ENCODE measurements around the gene DIP2C.
"Not testable (repeated sequence)": the region's sequence is repeated elsewhere in the genome, so short reads cannot be mapped to it uniquely, and the experiment has no call there.

DIP2C gene

DNA sequence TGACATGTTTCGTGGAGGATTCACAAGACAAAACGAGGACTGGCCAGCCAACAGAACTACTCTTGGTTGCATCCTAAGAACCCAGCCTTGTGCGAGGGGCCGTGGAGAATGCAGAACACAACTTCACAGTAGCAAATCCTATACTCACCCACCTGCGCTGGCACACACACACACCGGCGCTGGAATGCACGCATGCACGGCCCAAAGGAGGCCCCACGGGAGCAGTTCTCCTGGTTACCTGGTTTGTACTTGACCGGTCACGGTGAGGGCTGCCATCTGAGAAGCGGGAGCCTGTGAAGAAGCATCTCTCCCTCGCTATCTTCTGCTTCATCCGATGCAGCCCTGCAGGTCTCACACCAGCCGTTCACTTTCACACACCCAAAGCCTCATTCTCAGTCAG lies 416.4 kb downstream of the DIP2C start:
- TF ChIP-seq, protein P1, sequence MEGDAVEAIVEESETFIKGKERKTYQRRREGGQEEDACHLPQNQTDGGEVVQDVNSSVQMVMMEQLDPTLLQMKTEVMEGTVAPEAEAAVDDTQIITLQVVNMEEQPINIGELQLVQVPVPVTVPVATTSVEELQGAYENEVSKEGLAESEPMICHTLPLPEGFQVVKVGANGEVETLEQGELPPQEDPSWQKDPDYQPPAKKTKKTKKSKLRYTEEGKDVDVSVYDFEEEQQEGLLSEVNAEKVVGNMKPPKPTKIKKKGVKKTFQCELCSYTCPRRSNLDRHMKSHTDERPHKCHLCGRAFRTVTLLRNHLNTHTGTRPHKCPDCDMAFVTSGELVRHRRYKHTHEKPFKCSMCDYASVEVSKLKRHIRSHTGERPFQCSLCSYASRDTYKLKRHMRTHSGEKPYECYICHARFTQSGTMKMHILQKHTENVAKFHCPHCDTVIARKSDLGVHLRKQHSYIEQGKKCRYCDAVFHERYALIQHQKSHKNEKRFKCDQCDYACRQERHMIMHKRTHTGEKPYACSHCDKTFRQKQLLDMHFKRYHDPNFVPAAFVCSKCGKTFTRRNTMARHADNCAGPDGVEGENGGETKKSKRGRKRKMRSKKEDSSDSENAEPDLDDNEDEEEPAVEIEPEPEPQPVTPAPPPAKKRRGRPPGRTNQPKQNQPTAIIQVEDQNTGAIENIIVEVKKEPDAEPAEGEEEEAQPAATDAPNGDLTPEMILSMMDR (IDR thresholded peaks at IDR 0.05; ENCODE audit: control insufficient read depth, extremely low read depth, insufficient read depth) = no peak
- H3K4me3 ChIP-seq (ENCODE audit: low read depth, low read length) = no peak overlapping the region
- no peak for DNase-seq (ENCODE audit: low read depth)

DNA sequence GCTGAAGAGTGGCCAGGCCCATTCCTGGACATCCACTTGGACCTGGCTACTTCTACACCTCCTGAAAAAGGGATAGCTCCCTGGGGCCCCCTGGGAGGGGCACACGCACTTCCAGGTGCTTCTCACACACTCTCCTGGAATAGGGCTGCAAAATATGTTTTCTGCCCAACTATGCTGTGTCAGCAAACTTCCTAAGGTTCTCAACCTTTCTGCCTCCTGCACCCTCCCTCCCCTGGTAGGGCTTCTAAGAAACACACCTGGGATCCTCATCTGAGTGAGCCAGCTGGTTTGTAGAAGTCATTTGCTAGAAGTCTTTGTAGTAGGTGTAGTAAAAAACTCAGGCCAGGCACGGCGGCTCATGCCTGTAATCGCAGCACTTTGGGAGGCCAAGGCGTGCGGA lies 417.7 kb downstream of the DIP2C start:
- H3K4me3 ChIP-seq (ENCODE audit: low read depth, low read length) = no peak overlapping the region
- no peak for DNase-seq (ENCODE audit: low read depth)
- TF ChIP-seq, protein P1 (IDR thresholded peaks at IDR 0.05; ENCODE audit: control insufficient read depth, extremely low read depth, insufficient read depth) = no peak

DNA sequence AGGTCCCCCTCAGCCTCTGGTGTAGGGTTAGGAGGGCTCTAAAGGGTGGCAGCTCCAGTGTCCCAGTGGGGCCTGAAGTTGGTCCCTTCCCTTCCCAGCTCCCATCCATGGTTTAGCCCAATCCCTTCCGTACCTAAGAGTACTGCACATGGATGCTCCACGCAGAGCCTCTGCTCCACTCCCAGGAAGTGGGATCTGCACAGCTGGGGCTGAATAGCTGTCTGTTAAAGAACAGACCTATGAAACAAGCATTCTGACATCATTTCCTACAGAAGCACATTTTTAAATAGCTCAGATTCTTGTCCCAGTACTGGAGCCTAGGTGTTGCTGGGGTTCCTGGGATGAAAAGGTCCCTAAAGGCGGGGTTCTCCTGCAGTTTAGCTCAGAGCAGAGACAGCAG lies 418.3 kb downstream of the DIP2C start:
- H3K4me3 ChIP-seq (ENCODE audit: low read depth, low read length) = no peak overlapping the region
- no peak for DNase-seq (ENCODE audit: low read depth)
- TF ChIP-seq, protein P1 (IDR thresholded peaks at IDR 0.05; ENCODE audit: control insufficient read depth, extremely low read depth, insufficient read depth) = no peak

DNA sequence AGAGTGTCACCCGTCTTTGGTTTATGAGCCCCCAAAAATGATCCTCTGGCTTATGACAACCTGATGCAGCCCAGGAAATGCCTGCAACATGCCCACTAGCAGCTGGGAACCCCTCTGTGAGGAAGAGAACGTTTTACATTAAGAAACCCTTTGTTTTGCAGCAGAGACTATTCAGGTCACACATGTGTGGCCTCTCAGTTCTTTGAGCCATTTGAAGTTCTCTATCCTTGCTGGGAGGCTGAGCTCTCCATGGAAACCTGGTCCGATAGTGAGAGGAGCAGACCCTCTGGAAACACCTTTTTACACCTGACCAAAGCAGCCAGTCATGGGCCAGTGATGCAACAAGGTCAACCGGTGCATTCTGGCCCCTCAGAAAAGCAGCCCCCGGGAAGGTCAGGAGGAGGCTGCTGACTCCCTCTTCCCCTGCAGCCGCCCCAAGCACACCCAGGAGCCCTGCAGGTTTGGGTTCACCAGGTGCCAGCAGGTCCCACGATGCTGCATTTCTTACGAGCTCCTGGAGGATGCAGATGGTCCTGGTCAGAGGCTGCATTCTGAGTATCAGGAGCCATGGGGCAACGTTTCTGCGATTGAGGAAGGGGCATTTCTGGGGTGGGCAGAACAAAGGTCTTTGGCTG lies 419.9 kb downstream of the DIP2C start:
- TF ChIP-seq, protein P1 (IDR thresholded peaks at IDR 0.05; ENCODE audit: control insufficient read depth, extremely low read depth, insufficient read depth) = no peak
- H3K4me3 ChIP-seq (ENCODE audit: low read depth, low read length) = no peak overlapping the region
- no peak for DNase-seq (ENCODE audit: low read depth)

DNA sequence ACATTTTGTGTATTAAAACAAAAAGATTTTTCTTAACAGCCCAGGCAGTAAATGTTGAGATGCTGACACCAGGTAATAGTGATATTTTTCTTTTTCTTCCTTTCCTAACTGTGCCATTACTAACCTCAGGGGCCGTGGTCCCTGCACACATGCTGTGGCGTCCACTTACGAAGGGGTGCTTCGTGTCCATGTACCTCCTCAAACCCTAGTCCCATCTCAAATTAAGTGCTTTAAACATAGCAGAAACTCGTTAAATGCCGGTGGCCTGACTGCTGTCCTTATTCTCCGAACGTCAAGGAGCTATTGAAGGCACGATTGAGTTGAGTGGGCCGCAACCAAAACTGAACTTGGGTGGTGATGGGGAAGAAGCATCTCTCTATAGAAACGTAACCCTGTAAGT lies 421.8 kb downstream of the DIP2C start:
- no peak for DNase-seq (ENCODE audit: low read depth)
- TF ChIP-seq, protein P1 (IDR thresholded peaks at IDR 0.05; ENCODE audit: control insufficient read depth, extremely low read depth, insufficient read depth) = no peak
- H3K4me3 ChIP-seq (ENCODE audit: low read depth, low read length) = no peak overlapping the region

DNA sequence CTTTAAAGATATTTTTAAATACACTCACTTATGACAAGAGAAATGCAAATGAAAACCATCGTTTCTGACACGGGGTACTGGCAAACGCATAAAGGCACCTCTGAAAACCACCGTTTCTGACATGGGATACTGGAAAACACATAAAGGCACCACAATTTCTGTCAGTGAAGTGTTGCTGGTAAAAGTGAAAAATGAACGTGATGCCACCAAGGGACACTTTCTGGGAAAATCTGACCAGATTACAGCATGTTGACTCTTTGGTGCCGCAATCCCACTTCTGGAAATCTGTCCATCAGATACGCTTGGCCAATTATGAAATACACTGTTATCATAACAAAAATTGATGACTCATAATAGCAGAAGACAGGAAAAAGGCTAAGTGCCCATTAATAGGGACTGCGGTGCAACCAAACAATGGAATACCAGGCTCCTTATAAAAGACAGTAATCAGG lies 422.5 kb downstream of the DIP2C start:
- TF ChIP-seq, protein P1 (IDR thresholded peaks at IDR 0.05; ENCODE audit: control insufficient read depth, extremely low read depth, insufficient read depth) = no peak
- no peak overlapping the region for H3K4me3 ChIP-seq (ENCODE audit: low read depth, low read length)
- DNase-seq (ENCODE audit: low read depth) = no peak

DNA sequence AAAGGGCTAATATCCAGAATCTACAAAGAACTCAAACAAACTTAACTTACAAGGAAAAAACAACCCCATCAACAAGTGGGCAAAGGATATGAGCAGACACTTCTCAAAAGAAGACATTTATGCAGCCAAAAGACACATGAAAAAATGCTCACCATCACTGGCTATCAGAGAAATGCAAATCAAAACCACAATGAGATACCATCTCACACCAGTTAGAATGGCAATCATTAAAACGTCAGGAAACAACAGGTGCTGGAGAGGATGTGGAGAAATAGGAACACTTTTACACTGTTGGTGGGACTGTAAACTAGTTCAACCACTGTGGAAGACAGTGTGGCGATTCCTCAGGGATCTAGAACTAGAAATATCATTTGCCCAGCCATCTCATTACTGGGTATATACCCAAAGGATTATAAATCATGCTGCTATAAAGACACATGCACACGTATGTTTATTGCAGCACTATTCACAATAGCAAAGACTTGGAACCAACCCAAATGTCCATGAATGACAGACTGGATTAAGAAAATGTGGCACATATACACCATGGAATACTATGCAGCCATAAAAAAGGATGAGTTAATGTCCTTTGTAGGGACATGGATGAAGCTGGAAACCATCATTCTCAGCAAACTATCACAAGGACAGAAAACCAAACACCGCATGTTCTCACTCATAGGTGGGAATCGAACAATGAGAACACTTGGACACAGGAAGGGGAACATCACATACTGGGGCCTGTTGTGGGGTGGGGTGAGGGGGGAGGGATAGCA lies 423.5 kb downstream of the DIP2C start:
- DNase-seq (ENCODE audit: low read depth); H3K4me3 ChIP-seq (ENCODE audit: low read depth, low read length): not testable (repeated sequence)

DNA sequence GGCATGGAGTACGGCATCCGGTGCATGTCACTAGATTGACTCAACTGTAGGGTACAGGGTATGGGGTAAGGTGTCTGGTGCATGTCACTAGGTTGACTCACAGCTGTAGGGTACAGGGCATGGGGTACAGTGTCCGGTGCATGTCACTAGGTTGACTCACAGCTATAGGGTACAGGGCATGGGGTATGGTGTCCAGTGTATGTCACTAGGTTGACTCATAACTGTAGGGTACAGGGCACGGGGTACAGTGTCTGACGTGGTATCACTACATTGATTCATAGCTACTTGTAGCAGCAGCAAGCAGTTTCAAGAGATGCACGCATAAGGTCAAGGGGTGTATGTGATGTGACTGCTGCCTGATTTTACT lies 424.4 kb downstream of the DIP2C start:
- not testable (repeated sequence) for H3K4me3 ChIP-seq (ENCODE audit: low read depth, low read length); DNase-seq (ENCODE audit: low read depth)

DNA sequence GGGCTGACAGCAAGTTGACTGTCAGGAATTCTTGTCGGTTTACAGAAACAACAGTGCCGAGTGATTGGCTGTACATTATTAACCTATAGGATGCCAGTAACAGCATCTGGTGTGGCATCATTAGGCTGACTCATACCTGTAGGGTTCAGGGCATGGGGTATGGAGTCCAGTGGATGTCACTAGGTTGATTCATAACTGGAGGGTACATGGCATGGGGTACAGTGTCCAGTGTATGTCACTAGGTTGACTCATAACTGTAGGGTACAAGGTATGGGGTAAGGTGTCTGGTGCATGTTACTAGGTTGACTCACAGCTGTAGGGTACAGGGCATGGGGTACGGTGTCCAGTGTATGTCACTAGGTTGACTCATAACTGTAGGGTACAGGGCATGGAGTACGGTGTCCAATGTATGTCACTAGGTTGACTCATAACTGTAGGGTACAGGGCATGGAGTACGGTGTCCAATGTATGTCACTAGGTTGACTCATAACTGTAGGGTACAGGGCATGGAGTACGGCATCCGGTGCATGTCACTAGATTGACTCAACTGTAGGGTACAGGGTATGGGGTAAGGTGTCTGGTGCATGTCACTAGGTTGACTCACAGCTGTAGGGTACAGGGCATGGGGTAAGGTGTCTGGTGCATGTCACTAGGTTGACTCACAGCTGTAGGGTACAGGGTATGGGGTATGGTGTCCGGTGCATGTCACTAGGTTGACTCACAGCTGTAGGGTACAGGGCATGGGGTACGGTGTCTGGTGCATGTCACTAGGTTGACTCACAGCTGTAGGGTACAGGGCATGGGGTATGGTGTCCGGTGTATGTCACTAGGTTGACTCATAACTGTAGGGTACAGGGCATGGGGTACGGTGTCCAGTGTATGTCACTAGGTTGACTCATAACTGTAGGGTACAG lies 425.1 kb downstream of the DIP2C start:
- DNase-seq (ENCODE audit: low read depth) = not testable (repeated sequence)

More for the DNA sequence above, 425.1 kb downstream of the DIP2C start:
- not testable (repeated sequence) for H3K4me3 ChIP-seq (ENCODE audit: low read depth, low read length)
